Esophagus mucosa (tissue), 1 donor: ENCODE data around the gene PPP2R2D. TPM values are rescaled to one million over a fixed set of nuclear protein-coding genes. Genes with fewer than 3 reads are reported as not detected.
"Not testable (repeated sequence)": the region's sequence is repeated elsewhere in the genome, so short reads cannot be mapped to it uniquely, and the experiment has no call there.

Source experiments
- ATAC-seq: fragments of 200-7000 bp; cut with Tn5 transposase; one replicate; pipeline ENCODE4 v1.9.1; 2020
- total RNA-seq: library from RNA; stranded (reverse); gene quantifications from one replicate; pipeline ENCODE4 v1.2.4, GENCODE V29; 2023
- donor health status: DM: yes; HTN: yes; CAD: no.

PPP2R2D gene
- total RNA-seq, 1 donor from 2014 or later, result 14.1 TPM

GRCh38 chr10:131909014-131909808, 8.4 kb downstream of the PPP2R2D start:
- ATAC-seq, result no peak

GRCh38 chr10:131909929-131910328, 9.1 kb downstream of the PPP2R2D start:
- ATAC-seq, result no peak

- ATAC-seq, result no peak
Observed at GRCh38 chr10:131910663-131911314, 10.0 kb downstream of the PPP2R2D start.

- ATAC-seq, result no peak
Observed at GRCh38 chr10:131911451-131911850, 10.6 kb downstream of the PPP2R2D start.

GRCh38 chr10:131912620-131913019, 11.8 kb downstream of the PPP2R2D start:
- ATAC-seq, result no peak

GRCh38 chr10:131915484-131915883, 14.7 kb downstream of the PPP2R2D start:
- ATAC-seq, result no peak

GRCh38 chr10:131915990-131916766, 15.4 kb downstream of the PPP2R2D start:
- ATAC-seq, result no peak

GRCh38 chr10:131916767-131917160, 16.0 kb downstream of the PPP2R2D start:
- not testable (repeated sequence) for ATAC-seq

GRCh38 chr10:131917496-131917895, 16.7 kb downstream of the PPP2R2D start:
- not testable (repeated sequence) for ATAC-seq

- ATAC-seq, result not testable (repeated sequence)
Observed at GRCh38 chr10:131919461-131919860, 18.7 kb downstream of the PPP2R2D start.

GRCh38 chr10:131920151-131920550, 19.3 kb downstream of the PPP2R2D start:
- ATAC-seq, result no peak

GRCh38 chr10:131920693-131921092, 19.9 kb downstream of the PPP2R2D start:
- no peak for ATAC-seq

GRCh38 chr10:131921184-131921583, 20.4 kb downstream of the PPP2R2D start:
- peak; percentile 94 for ATAC-seq

GRCh38 chr10:131923038-131923756, 22.4 kb downstream of the PPP2R2D start:
- ATAC-seq, result no peak

GRCh38 chr10:131925011-131925649, 24.3 kb downstream of the PPP2R2D start:
- ATAC-seq, result no peak

- ATAC-seq, result no peak
Observed at GRCh38 chr10:131925716-131926115, 24.9 kb downstream of the PPP2R2D start.

- ATAC-seq, result no peak
Observed at GRCh38 chr10:131926253-131926652, 25.4 kb downstream of the PPP2R2D start.

- no peak for ATAC-seq
Observed at GRCh38 chr10:131926743-131927595, 26.2 kb downstream of the PPP2R2D start.

GRCh38 chr10:131928248-131929095, 27.7 kb downstream of the PPP2R2D start:
- ATAC-seq, result no peak
